ENCODE results near the gene DDX39B. TPM values are rescaled to one million over a fixed set of nuclear protein-coding genes. Genes with fewer than 3 reads are reported as not detected.
"Not testable (repeated sequence)": the region's sequence is repeated elsewhere in the genome, so short reads cannot be mapped to it uniquely, and the experiment has no call there.

DDX39B gene
- total RNA-seq, 1 donor from 2014 or later = 331 TPM

DNA sequence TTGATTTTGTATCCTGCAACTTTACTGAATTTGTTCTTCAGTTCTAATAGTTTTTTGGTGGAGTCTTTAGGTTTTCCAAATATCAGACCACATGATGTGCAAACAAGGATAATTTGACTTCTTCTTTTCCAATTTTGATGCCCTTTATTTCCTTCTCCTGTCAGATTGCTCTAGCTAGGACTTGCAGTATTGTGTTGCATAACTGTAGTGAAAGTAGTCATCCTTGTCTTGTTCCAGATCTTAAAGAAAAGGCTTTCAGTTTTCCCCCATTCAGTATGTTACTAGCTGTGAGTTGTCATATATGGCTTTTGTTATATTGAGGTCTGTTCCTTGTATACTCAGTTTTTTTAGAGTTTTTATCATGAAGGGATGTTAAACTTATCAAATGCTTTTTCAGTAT is 39.2 kb downstream of the DDX39B start:
- Mint-ChIP-seq H3K4me1 (ENCODE audit: unreplicated experiment) (peaks cover 25% of the 10 kb centered on the region), H3K27ac (ENCODE audit: unreplicated experiment) (no peak overlapping the region), H3K36me3 (ENCODE audit: unreplicated experiment) (peaks cover 13% of the 10 kb centered on the region), H3K27me3 (ENCODE audit: unreplicated experiment) (no peaks in the 10 kb centered on the region), H3K4me3 (ENCODE audit: unreplicated experiment) (no peak overlapping the region), H3K9me3 (ENCODE audit: unreplicated experiment) (peaks cover 7% of the 10 kb centered on the region)
- no peak for DNase-seq (ENCODE audit: extremely low spot score, unreplicated experiment)
- no peak for TF ChIP-seq CTCF (IDR thresholded peaks at IDR 0.05)

DNA sequence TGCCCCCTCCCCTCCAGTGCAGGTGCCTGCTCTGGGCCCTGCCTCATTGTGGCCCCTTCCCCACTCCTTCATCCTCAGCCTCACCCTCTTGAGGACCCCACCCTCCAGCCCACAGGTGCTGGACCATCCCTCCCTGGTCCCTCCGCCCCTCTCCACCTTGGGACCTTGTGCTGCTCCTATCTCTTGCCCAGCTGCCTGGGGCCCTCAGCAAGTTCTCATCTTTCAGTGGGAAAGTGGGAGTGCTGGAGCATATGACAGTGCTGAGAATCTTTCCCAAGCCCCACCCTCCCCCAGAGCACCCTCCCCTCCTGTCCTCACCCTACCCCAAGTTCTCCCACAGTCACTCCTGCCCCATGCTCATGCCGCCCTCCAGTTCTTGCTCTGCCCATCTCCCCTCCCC is 42.2 kb downstream of the DDX39B start:
- not testable (repeated sequence) for DNase-seq (ENCODE audit: extremely low spot score, unreplicated experiment); H3K27me3 Mint-ChIP-seq (ENCODE audit: unreplicated experiment); H3K36me3 Mint-ChIP-seq (ENCODE audit: unreplicated experiment); H3K27ac Mint-ChIP-seq (ENCODE audit: unreplicated experiment); H3K9me3 Mint-ChIP-seq (ENCODE audit: unreplicated experiment)
- Mint-ChIP-seq H3K4me1 (ENCODE audit: unreplicated experiment) (peaks cover 51% of the 10 kb centered on the region), H3K4me3 (ENCODE audit: unreplicated experiment) (peak overlapping the region; percentile 83)

DNA sequence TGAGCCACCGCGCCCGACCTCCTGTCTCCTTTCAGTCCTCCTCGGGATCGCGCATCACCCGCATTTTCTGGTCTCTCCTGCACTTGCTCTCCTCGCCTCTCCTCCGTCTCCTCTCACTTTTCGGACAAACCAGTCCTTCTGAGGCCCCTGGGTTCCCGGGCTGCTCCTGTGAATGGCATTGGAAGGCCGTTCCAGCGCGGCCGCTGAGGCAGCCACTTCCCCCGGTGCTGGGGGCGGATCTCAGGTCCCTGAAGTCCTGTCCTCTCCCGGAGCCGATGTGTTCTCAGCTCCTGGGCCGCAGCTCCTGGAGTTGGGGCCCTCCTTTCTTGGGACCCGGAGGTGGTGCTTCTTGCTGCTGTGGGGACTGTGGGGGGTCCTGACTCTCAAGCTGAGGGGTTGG is 43.1 kb downstream of the DDX39B start:
- H3K27ac Mint-ChIP-seq (ENCODE audit: unreplicated experiment) = peak overlapping the region; percentile 91
- TF ChIP-seq CTCF (IDR thresholded peaks at IDR 0.05) = no peak
- H3K4me3 Mint-ChIP-seq (ENCODE audit: unreplicated experiment) = peak overlapping the region; percentile 83
- no peaks in the 10 kb centered on the region for H3K27me3 Mint-ChIP-seq (ENCODE audit: unreplicated experiment)
- H3K36me3 Mint-ChIP-seq (ENCODE audit: unreplicated experiment) = peaks cover 6% of the 10 kb centered on the region
- no peak for DNase-seq (ENCODE audit: extremely low spot score, unreplicated experiment)
- peaks cover 52% of the 10 kb centered on the region for H3K4me1 Mint-ChIP-seq (ENCODE audit: unreplicated experiment)
- peaks cover 7% of the 10 kb centered on the region for H3K9me3 Mint-ChIP-seq (ENCODE audit: unreplicated experiment)

GRCh38 chr6:31497531-31498476 is 44.0 kb downstream of the DDX39B start, which contains the start of gene MICB:
Gene MICB (plus strand): TSS chr6:31498145. CDS start chr6:31498194, 49 bp downstream.
- H3K9me3 Mint-ChIP-seq (ENCODE audit: unreplicated experiment) = peaks cover 7% of the 10 kb centered on the region
- H3K27ac Mint-ChIP-seq (ENCODE audit: unreplicated experiment) = peak within 1 kb of the TSS; percentile 94
- TF ChIP-seq CTCF (IDR thresholded peaks at IDR 0.05) = no peak
- peaks cover 59% of the 10 kb centered on the region for H3K4me1 Mint-ChIP-seq (ENCODE audit: unreplicated experiment)
- DNase-seq (ENCODE audit: extremely low spot score, unreplicated experiment) = no peak
- peak within 1 kb of the TSS; percentile 83 for H3K4me3 Mint-ChIP-seq (ENCODE audit: unreplicated experiment)
- peaks cover 6% of the 10 kb centered on the region for H3K36me3 Mint-ChIP-seq (ENCODE audit: unreplicated experiment)
- H3K27me3 Mint-ChIP-seq (ENCODE audit: unreplicated experiment) = no peaks in the 10 kb centered on the region

DNA sequence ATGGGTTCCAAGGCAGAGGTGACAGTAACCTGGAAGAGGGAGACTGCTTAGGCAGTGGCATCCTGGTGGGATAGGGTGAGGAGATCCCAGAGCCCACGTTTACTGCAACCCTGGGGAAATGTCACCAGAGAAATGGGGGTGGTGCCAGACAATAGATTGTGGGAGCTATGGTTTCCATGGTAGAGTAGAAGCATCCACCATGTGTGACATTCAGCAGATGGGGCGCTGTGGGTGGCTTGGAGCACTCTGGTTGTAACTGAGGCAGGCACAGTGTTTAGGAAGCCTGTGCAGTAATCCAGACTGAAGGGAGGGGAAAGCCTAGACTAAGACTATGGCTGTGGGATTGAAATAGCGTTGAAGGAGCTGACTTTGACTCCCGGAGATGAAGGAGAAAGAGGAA is 45.0 kb downstream of the DDX39B start:
- H3K27ac Mint-ChIP-seq (ENCODE audit: unreplicated experiment) = peak overlapping the region; percentile 94
- not testable (repeated sequence) for H3K27me3 Mint-ChIP-seq (ENCODE audit: unreplicated experiment); DNase-seq (ENCODE audit: extremely low spot score, unreplicated experiment); H3K9me3 Mint-ChIP-seq (ENCODE audit: unreplicated experiment); H3K36me3 Mint-ChIP-seq (ENCODE audit: unreplicated experiment)
- peaks cover 64% of the 10 kb centered on the region for H3K4me1 Mint-ChIP-seq (ENCODE audit: unreplicated experiment)
- peak overlapping the region; percentile 83 for H3K4me3 Mint-ChIP-seq (ENCODE audit: unreplicated experiment)

DNA sequence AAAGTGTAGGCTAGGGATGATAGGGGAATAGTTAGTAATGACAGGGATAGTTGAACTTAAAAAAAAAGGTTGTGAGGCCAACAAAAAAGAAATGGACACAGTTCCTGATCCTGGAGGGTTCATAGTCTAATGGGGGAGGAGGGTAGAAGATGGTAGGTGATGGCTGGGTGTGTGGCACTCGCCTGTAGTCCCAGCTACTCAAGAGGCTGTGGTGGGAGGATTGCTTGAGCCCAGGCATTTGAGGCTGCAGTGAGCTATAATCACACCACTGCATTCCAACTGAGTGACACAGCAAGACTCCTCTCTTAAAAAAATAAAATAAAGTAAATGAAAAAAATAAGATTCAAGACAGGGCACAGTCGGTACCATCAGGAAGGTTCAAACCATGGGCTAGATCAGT is 46.2 kb downstream of the DDX39B start:
- Mint-ChIP-seq H3K27ac (ENCODE audit: unreplicated experiment) (peak overlapping the region; percentile 94), H3K9me3 (ENCODE audit: unreplicated experiment) (no peaks in the 10 kb centered on the region), H3K36me3 (ENCODE audit: unreplicated experiment) (no peaks in the 10 kb centered on the region), H3K4me3 (ENCODE audit: unreplicated experiment) (peak overlapping the region; percentile 77), H3K4me1 (ENCODE audit: unreplicated experiment) (peaks cover 63% of the 10 kb centered on the region), H3K27me3 (ENCODE audit: unreplicated experiment) (no peaks in the 10 kb centered on the region)
- no peak for TF ChIP-seq CTCF (IDR thresholded peaks at IDR 0.05)
- DNase-seq (ENCODE audit: extremely low spot score, unreplicated experiment) = no peak

Data from osteocyte (in vitro differentiated cells).